HCT116 (cell line): ENCODE results near the gene TNFRSF18. TPM values are rescaled to one million over a fixed set of nuclear protein-coding genes. Genes with fewer than 3 reads are reported as not detected.

ENCODE experiments used
- ATAC-seq: fragments of 200-7000 bp; cut with Tn5 transposase; 2 replicates; pipeline ENCODE4 v1.9.1; 2020; ENCODE audit warnings: mild to moderate bottlenecking, moderate library complexity
- BruUV-seq: library from RNA; stranded (reverse); fragments of 400-500 nt; replicated peaks from 2 replicates; lab custom pipeline; 2021; lab: Mats Ljungman, UMichigan
- CTCF ChIA-PET: fragments of 300-600 bp; sonication (Branson Sonifier 250); formaldehyde crosslinking; loops from one replicate; lab custom pipeline; 2021; ENCODE audit warnings: antibody characterized with exemption; lab: Charles Lee
- POLR2A ChIA-PET: fragments of 300-600, 350-600 bp; sonication (Branson Sonifier 250); formaldehyde crosslinking; loops from one replicate; lab custom pipeline; 2021; ENCODE audit warnings: antibody characterized with exemption; lab: Charles Lee
- RAD21 ChIA-PET, 2 experiments: fragments of 300-600 bp; sonication (Branson Sonifier 250); formaldehyde crosslinking; loops; one replicate each; lab custom pipeline; 2023; ENCODE audit warnings: low total read pairs in 2 of 2; ENCODE audit not compliant: uncharacterized antibody in 2 of 2, unreplicated experiment in 2 of 2, low non-redundant PET in 1 of 2; lab: Charles Lee
- DNase-seq: peaks from one replicate; pipeline ENCODE4 v3.0.0-alpha.2; 2010; ENCODE audit warnings: low read depth, low spot score
- H2AFZ ChIP-seq: fragments of 200-600 bp; shearing (Covaris generic), sonication (generic); 2 replicates; pipeline ENCODE4 v1.6.1; 2017; ENCODE audit warnings: low read depth, mixed run types, mixed read lengths, antibody characterized with exemption, low read length; ENCODE audit not compliant: poor library complexity, severe bottlenecking
- H3K27ac ChIP-seq: 2 replicates; pipeline ENCODE4 v1.5.1; 2012; ENCODE audit warnings: low read depth, low read length
- H3K27me3 ChIP-seq: fragments of 200-600 bp; sonication (generic); 2 replicates; pipeline ENCODE4 v1.6.1; 2016; ENCODE audit warnings: mixed run types, low read length, mixed read lengths; ENCODE audit not compliant: insufficient read depth
- H3K36me3 ChIP-seq, 2 experiments: fragments of 200-500 bp in 1 of 2; fragments of 200-600 bp in 1 of 2; sonication (Bioruptor generic) in 1 of 2; sonication (generic) in 1 of 2; 2 replicates each; pipeline versions ENCODE4 v1.5.1 to v1.6.1; 2014 to 2016; ENCODE audit warnings: low read length in 2 of 2, inconsistent platforms in 1 of 2, mixed read lengths in 1 of 2, mixed run types in 1 of 2; ENCODE audit not compliant: insufficient read depth in 2 of 2, control insufficient read depth in 1 of 2
- H3K4me1 ChIP-seq, 2 experiments: fragments of 200-600 bp in 1 of 2; sonication (generic) in 1 of 2; 2 replicates each; pipeline versions ENCODE4 v1.5.1 to v1.6.1; 2012 to 2017; ENCODE audit warnings: low read length in 2 of 2, inconsistent platforms in 1 of 2, mild to moderate bottlenecking in 1 of 2, mixed read lengths in 1 of 2, mixed run types in 1 of 2, moderate library complexity in 1 of 2; ENCODE audit not compliant: insufficient read depth in 2 of 2, control insufficient read depth in 1 of 2
- H3K4me2 ChIP-seq: fragments of 200-600 bp; sonication (generic); 2 replicates; pipeline ENCODE4 v1.6.1; 2017; ENCODE audit warnings: mixed run types, low read length, mixed read lengths
- H3K4me3 ChIP-seq, 2 experiments: fragments of 200-600 bp in 1 of 2; sonication (generic) in 1 of 2; replicated peaks in 1 of 2; 2 replicates each; pipeline ENCODE4 v1.5.1; 2011 to 2016; ENCODE audit warnings: low read length in 2 of 2, control low read depth in 1 of 2, low read depth in 1 of 2, mild to moderate bottlenecking in 1 of 2, mixed read lengths in 1 of 2, mixed run types in 1 of 2
- H3K79me2 ChIP-seq: fragments of 200-600 bp; sonication (generic); 2 replicates; pipeline ENCODE4 v1.6.1; 2017; ENCODE audit warnings: mild to moderate bottlenecking, mixed run types, low read length, moderate library complexity, mixed read lengths; ENCODE audit not compliant: insufficient read depth
- H3K9ac ChIP-seq: fragments of 200-600 bp; sonication (generic); 2 replicates; pipeline ENCODE4 v1.6.1; 2016; ENCODE audit warnings: low read length, mixed read lengths
- H3K9me2 ChIP-seq: fragments of 200-600 bp; sonication (generic), shearing (Covaris generic); 2 replicates; pipeline ENCODE4 v1.6.1; 2017; ENCODE audit warnings: mixed run types, mild to moderate bottlenecking, moderate library complexity; ENCODE audit not compliant: insufficient read depth
- H3K9me3 ChIP-seq, 2 experiments: fragments of 200-500 bp in 1 of 2; fragments of 200-600 bp in 1 of 2; sonication (Bioruptor generic) in 1 of 2; sonication (generic) in 1 of 2; 2 replicates each; pipeline ENCODE4 v1.6.1; 2014 to 2017; ENCODE audit warnings: low read length in 2 of 2, mixed read lengths in 2 of 2, inconsistent platforms in 1 of 2, low read depth in 1 of 2, mild to moderate bottlenecking in 1 of 2, mixed run types in 1 of 2, moderate library complexity in 1 of 2; ENCODE audit not compliant: control insufficient read depth in 1 of 2, insufficient read depth in 1 of 2
- H4K20me1 ChIP-seq: fragments of 200-600 bp; sonication (generic), shearing (Covaris generic); 2 replicates; pipeline ENCODE4 v1.6.1; 2017; ENCODE audit warnings: mixed run types, mild to moderate bottlenecking, moderate library complexity; ENCODE audit not compliant: insufficient read depth
- CBX3 ChIP-seq: IDR thresholded peaks from 2 replicates; pipeline ENCODE4 v1.6.1; 2012; ENCODE audit warnings: low read depth
- EGR1 ChIP-seq: IDR thresholded peaks from 2 replicates; pipeline ENCODE4 v1.6.1; 2012; ENCODE audit warnings: low read depth
- ELF1 ChIP-seq: IDR thresholded peaks from 2 replicates; pipeline ENCODE4 v1.6.1; 2012; ENCODE audit warnings: low read depth, borderline replicate concordance
- EZH2 ChIP-seq: fragments of 200-600 bp; sonication (generic); IDR thresholded peaks from 2 replicates; pipeline ENCODE4 v1.6.1; 2017; ENCODE audit warnings: antibody characterized with exemption, mixed run types
- EZH2phosphoT487 ChIP-seq: fragments of 200-600 bp; IDR thresholded peaks from 2 replicates; pipeline ENCODE4 v1.6.1; 2018; ENCODE audit warnings: antibody characterized with exemption, borderline replicate concordance
- FOSL1 ChIP-seq: IDR thresholded peaks from 2 replicates; pipeline ENCODE4 v1.6.1; 2012; ENCODE audit warnings: low read depth
- POLR2A ChIP-seq: IDR thresholded peaks from 2 replicates; pipeline ENCODE4 v1.7.0; 2011; ENCODE audit warnings: borderline replicate concordance; ENCODE audit not compliant: insufficient read depth, insufficient read length; ENCODE audit errors: extremely low read depth
- POLR2AphosphoS5 ChIP-seq: IDR thresholded peaks from 2 replicates; pipeline ENCODE4 v1.6.1; 2011; ENCODE audit warnings: mild to moderate bottlenecking, low read depth, low read length, moderate library complexity
- RAD21 ChIP-seq: IDR thresholded peaks from 2 replicates; pipeline ENCODE4 v1.6.1; 2012; ENCODE audit warnings: low read depth, mild to moderate bottlenecking
- SIN3A ChIP-seq: IDR thresholded peaks from 2 replicates; pipeline ENCODE4 v1.6.1; 2012; ENCODE audit warnings: low read depth
- SP1 ChIP-seq: IDR thresholded peaks from 2 replicates; pipeline ENCODE4 v1.6.1; 2012; ENCODE audit warnings: low read depth
- SRF ChIP-seq: IDR thresholded peaks from 2 replicates; pipeline ENCODE4 v1.6.1; 2012; ENCODE audit warnings: low read depth
- TCF7L2 ChIP-seq: IDR thresholded peaks from 2 replicates; pipeline ENCODE4 v1.7.0; 2011; ENCODE audit warnings: borderline replicate concordance, inconsistent platforms; ENCODE audit not compliant: insufficient read depth, insufficient read length; ENCODE audit errors: extremely low read depth
- YY1 ChIP-seq: IDR thresholded peaks from 2 replicates; pipeline ENCODE4 v1.6.1; 2011; ENCODE audit warnings: low read length, low read depth, moderate library complexity, mild to moderate bottlenecking; ENCODE audit not compliant: insufficient replicate concordance; ENCODE audit errors: extremely low read depth
- ZNF274 ChIP-seq: fragments of 200-500 bp; sonication (Bioruptor generic); IDR thresholded peaks from 2 replicates; pipeline ENCODE4 v1.6.1; 2014; ENCODE audit warnings: mild to moderate bottlenecking, low read depth, low read length, inconsistent platforms
- intact Hi-C: fragments of 100-400 bp; cut with micrococcal nuclease; formaldehyde crosslinking; loops from 2 replicates; pipeline ENCODE4 v1.10.0; 2022
- total RNA-seq: library from RNA; stranded (reverse); gene quantifications from one replicate; pipeline ENCODE4 v1.2.1, GENCODE V29; 2021; ENCODE audit not compliant: unreplicated experiment
- TF ChIP-seq, protein P1 (sequence below): IDR thresholded peaks from 2 replicates; pipeline ENCODE4 v1.6.1; 2012; ENCODE audit warnings: low read depth
- TF ChIP-seq, protein P2 (sequence below): IDR thresholded peaks from 2 replicates; pipeline ENCODE4 v1.6.1; 2011; ENCODE audit warnings: mild to moderate bottlenecking, low read length, moderate library complexity; ENCODE audit not compliant: insufficient replicate concordance; ENCODE audit errors: extremely low read depth
- TF ChIP-seq, protein P3 (sequence below): IDR thresholded peaks from 2 replicates; pipeline ENCODE4 v1.6.1; 2012
- TF ChIP-seq, protein P4 (sequence below): IDR thresholded peaks from 2 replicates; pipeline ENCODE4 v1.6.1; 2012

Gene TNFRSF18
- total RNA-seq, 1 experiment from 2014 or later = 56.2 TPM

DNA sequence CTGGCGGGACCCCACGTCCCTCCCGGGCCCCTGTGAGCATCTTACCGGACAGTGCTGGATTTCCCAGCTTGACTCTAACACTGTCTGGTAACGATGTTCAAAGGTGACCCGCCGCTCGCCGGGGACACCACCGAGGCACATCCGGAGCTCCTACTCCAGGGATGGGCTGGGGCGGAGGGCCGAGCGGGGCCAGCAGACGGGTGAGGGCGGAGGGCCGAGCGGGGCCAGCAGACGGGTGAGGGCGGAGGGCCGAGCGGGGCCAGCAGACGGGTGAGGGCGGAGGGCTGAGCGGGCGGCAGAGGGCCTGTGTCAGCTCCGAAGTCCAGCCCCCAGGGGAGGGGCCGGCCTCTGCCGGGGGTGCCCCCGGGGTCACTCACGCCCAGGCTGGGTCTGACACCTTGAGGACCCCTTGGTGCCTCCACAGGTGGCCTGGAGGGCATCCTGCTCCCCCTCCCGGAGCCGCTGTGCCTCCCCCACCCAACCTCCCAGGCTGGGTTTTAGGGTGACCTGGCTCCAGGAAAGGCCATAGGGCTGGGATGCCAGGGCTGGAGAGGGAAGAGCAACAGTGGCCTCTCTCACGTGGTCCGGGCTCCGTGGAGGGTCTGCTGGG lies 38.4 kb downstream of the TNFRSF18 start:
- no peak overlapping the region for H3K4me3 ChIP-seq
- H2AFZ ChIP-seq = no peak overlapping the region
- no peaks in the 10 kb centered on the region for H3K9me2 ChIP-seq
- TF ChIP-seq, protein P1, sequence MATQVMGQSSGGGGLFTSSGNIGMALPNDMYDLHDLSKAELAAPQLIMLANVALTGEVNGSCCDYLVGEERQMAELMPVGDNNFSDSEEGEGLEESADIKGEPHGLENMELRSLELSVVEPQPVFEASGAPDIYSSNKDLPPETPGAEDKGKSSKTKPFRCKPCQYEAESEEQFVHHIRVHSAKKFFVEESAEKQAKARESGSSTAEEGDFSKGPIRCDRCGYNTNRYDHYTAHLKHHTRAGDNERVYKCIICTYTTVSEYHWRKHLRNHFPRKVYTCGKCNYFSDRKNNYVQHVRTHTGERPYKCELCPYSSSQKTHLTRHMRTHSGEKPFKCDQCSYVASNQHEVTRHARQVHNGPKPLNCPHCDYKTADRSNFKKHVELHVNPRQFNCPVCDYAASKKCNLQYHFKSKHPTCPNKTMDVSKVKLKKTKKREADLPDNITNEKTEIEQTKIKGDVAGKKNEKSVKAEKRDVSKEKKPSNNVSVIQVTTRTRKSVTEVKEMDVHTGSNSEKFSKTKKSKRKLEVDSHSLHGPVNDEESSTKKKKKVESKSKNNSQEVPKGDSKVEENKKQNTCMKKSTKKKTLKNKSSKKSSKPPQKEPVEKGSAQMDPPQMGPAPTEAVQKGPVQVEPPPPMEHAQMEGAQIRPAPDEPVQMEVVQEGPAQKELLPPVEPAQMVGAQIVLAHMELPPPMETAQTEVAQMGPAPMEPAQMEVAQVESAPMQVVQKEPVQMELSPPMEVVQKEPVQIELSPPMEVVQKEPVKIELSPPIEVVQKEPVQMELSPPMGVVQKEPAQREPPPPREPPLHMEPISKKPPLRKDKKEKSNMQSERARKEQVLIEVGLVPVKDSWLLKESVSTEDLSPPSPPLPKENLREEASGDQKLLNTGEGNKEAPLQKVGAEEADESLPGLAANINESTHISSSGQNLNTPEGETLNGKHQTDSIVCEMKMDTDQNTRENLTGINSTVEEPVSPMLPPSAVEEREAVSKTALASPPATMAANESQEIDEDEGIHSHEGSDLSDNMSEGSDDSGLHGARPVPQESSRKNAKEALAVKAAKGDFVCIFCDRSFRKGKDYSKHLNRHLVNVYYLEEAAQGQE = no peak
- TF ChIP-seq EZH2 = no peak
- TF ChIP-seq, protein P2, sequence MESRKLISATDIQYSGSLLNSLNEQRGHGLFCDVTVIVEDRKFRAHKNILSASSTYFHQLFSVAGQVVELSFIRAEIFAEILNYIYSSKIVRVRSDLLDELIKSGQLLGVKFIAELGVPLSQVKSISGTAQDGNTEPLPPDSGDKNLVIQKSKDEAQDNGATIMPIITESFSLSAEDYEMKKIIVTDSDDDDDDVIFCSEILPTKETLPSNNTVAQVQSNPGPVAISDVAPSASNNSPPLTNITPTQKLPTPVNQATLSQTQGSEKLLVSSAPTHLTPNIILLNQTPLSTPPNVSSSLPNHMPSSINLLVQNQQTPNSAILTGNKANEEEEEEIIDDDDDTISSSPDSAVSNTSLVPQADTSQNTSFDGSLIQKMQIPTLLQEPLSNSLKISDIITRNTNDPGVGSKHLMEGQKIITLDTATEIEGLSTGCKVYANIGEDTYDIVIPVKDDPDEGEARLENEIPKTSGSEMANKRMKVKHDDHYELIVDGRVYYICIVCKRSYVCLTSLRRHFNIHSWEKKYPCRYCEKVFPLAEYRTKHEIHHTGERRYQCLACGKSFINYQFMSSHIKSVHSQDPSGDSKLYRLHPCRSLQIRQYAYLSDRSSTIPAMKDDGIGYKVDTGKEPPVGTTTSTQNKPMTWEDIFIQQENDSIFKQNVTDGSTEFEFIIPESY = no peak
- TF ChIP-seq FOSL1 = no peak
- TF ChIP-seq EGR1 = no peak
- no peak for TF ChIP-seq ELF1
- TF ChIP-seq ZNF274 = no peak
- TF ChIP-seq SRF = no peak
- TF ChIP-seq, protein P3, sequence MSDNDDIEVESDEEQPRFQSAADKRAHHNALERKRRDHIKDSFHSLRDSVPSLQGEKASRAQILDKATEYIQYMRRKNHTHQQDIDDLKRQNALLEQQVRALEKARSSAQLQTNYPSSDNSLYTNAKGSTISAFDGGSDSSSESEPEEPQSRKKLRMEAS = no peak
- no peak for TF ChIP-seq CBX3
- TF ChIP-seq EZH2phosphoT487 = no peak
- TF ChIP-seq RAD21 = no peak
- no peak for TF ChIP-seq POLR2AphosphoS5
- no peak for TF ChIP-seq TCF7L2
- TF ChIP-seq YY1 = no peak
- TF ChIP-seq SIN3A = no peak
- TF ChIP-seq, protein P4, sequence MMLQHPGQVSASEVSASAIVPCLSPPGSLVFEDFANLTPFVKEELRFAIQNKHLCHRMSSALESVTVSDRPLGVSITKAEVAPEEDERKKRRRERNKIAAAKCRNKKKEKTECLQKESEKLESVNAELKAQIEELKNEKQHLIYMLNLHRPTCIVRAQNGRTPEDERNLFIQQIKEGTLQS = no peak
- TF ChIP-seq POLR2A = no peak
- TF ChIP-seq SP1 = no peak
- TF ChIP-seq, all 23 proteins: peak for 0
- no peak overlapping the region for H3K9ac ChIP-seq
- intact Hi-C loops = no loop called here
- H3K4me2 ChIP-seq = no peak overlapping the region
- CTCF ChIA-PET = no interaction called here
- peaks cover 11 to 30% of the 10 kb centered on the region in 2 experiments for H3K4me1 ChIP-seq
- ATAC-seq (no peak), DNase-seq (no peak)
- no peak overlapping the region for H3K27ac ChIP-seq
- BruUV-seq = no TSS peak
- POLR2A ChIA-PET = no interaction called here
- H3K36me3 ChIP-seq = peaks cover 0 to 2% of the 10 kb centered on the region in 2 experiments; a peak in 2 of 4 replicates
- H3K9me3 ChIP-seq = no peaks in the 10 kb centered on the region
- RAD21 ChIA-PET = no interaction called here
- H4K20me1 ChIP-seq = no peaks in the 10 kb centered on the region
- peaks cover 54% of the 10 kb centered on the region for H3K79me2 ChIP-seq
- no peaks in the 10 kb centered on the region for H3K27me3 ChIP-seq
